C4-2B (cell line): ENCODE data around the gene STAT5B.
"Not testable (repeated sequence)": the region's sequence is repeated elsewhere in the genome, so short reads cannot be mapped to it uniquely, and the experiment has no call there.

ENCODE experiments used
- H3K27ac ChIP-seq: fragments of 450-650 bp; 2 replicates; pipeline ENCODE4 v1.5.1; 2017
- CTCF ChIP-seq: fragments of 450-650 bp; conservative IDR thresholded peaks from 2 replicates; pipeline ENCODE4 v1.5.1; 2017; ENCODE audit warnings: mild to moderate bottlenecking
- ZFX ChIP-seq: fragments of 450-650 bp; IDR thresholded peaks from 2 replicates; pipeline ENCODE4 v1.6.1; 2017

Gene STAT5B

GRCh38 chr17:42305543-42306384 is 29.6 kb upstream of the STAT5B start:
- TF ChIP-seq CTCF (no peak), ZFX (no peak)
- no peak overlapping the region for H3K27ac ChIP-seq

GRCh38 chr17:42305031-42305330 is 28.8 kb upstream of the STAT5B start:
- not testable (repeated sequence) for H3K27ac ChIP-seq

- TF ChIP-seq CTCF (no peak), ZFX (no peak)
- H3K27ac ChIP-seq: no peak overlapping the region
Measured at GRCh38 chr17:42304187-42305030, 28.2 kb upstream of the STAT5B start.

GRCh38 chr17:42303694-42304093 is 27.5 kb upstream of the STAT5B start:
- no peak for TF ChIP-seq CTCF
- no peak overlapping the region for H3K27ac ChIP-seq

GRCh38 chr17:42301022-42301421 is 24.8 kb upstream of the STAT5B start:
- TF ChIP-seq CTCF (no peak), ZFX (no peak)
- no peak overlapping the region for H3K27ac ChIP-seq

- not testable (repeated sequence) for H3K27ac ChIP-seq
Measured at GRCh38 chr17:42299913-42300312, 23.7 kb upstream of the STAT5B start.

GRCh38 chr17:42299361-42299760 is 23.2 kb upstream of the STAT5B start:
- not testable (repeated sequence) for H3K27ac ChIP-seq

- not testable (repeated sequence) for H3K27ac ChIP-seq
Measured at GRCh38 chr17:42297775-42298174, 21.6 kb upstream of the STAT5B start.

GRCh38 chr17:42296012-42296411 is 19.8 kb upstream of the STAT5B start:
- TF ChIP-seq ZFX (no peak), CTCF (no peak)

More at GRCh38 chr17:42296012-42296411, 19.8 kb upstream of the STAT5B start:
- H3K27ac ChIP-seq: no peak overlapping the region
